GM03348 (cell line): ENCODE results near the gene IFIT3.
"Not testable (repeated sequence)": the region's sequence is repeated elsewhere in the genome, so short reads cannot be mapped to it uniquely, and the experiment has no call there.

Experiments
- DNase-seq: peaks from one replicate; pipeline ENCODE4 v3.0.0; 2012; ENCODE audit warnings: low spot score

IFIT3 gene

DNA sequence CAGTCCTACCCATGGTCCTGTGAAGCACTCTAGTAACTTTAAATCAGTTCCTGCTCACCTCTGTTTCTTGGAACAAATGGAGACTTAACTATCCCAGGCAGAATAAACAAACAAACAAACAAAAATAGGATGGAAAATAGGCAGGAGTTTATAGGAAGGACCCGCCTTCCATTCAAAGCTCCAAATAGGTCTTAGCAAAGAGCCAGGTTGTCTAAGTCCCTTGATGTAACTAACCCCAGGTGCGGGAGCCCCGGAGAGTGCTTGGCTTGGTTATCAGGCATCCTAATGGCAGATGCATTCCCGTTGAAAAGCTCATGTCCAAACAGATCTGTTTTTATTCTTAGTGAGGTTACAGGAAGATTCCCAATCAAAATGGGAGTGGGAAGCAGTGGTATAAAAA, 23.8 kb upstream of the IFIT3 start:
- DNase-seq, result no peak

DNA sequence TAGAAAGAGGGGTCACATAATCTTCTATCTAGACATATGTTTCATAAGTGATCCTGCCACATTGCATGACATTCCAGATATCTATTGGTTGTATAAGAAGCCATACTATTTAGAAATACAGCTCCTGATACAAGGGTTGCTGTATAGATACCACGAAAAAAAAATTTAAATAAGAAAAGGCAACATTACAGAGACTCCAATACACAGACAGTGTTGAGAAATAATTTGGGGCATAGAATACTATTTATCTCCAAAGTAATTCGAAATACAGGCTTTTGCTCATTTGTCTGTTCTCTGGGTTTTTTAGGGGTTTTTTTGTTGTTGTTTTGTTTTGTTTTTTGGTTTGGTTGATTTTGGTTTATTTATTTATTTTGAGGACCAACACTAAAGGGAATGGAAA, 23.4 kb upstream of the IFIT3 start:
- DNase-seq, result no peak

DNA sequence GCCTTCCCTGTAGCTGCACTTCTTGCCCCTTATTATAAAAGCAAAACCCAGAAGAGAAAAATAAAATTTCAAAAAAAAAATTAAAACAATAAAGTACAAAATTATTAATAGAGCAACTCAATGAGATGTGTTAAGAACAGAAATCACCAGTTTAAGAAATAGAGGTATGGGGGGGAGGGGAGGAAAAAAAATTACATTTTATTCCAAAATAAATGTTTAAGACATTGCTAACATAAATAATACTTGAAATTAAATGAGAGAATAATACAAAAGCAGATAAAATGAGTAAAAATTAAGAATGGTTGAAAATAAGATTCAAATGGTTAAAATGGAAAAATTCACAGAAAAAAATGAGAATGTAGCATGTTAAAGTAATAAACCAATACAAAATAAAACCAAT, 22.9 kb upstream of the IFIT3 start:
- DNase-seq, result no peak

DNA sequence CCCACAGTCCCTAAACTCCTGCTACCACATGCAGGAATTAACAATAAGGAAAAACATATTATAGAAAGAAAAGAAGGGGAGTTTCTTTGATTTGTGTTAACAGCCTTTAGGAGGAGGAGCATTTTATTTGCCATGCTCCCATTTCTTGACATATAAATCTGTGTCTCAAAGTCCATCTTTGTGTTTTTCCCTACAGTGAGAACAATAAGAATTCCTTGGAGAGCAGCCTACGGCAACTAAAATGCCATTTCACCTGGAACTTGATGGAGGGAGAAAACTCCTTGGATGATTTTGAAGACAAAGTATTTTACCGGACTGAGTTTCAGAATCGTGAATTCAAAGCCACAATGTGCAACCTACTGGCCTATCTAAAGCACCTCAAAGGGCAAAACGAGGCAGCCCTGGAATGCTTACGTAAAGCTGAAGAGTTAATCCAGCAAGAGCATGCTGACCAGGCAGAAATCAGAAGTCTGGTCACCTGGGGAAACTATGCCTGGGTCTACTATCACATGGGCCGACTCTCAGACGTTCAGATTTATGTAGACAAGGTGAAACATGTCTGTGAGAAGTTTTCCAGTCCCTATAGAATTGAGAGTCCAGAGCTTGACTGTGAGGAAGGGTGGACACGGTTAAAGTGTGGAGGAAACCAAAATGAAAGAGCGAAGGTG, 21.9 kb upstream of the IFIT3 start:
- DNase-seq, result no peak

DNA sequence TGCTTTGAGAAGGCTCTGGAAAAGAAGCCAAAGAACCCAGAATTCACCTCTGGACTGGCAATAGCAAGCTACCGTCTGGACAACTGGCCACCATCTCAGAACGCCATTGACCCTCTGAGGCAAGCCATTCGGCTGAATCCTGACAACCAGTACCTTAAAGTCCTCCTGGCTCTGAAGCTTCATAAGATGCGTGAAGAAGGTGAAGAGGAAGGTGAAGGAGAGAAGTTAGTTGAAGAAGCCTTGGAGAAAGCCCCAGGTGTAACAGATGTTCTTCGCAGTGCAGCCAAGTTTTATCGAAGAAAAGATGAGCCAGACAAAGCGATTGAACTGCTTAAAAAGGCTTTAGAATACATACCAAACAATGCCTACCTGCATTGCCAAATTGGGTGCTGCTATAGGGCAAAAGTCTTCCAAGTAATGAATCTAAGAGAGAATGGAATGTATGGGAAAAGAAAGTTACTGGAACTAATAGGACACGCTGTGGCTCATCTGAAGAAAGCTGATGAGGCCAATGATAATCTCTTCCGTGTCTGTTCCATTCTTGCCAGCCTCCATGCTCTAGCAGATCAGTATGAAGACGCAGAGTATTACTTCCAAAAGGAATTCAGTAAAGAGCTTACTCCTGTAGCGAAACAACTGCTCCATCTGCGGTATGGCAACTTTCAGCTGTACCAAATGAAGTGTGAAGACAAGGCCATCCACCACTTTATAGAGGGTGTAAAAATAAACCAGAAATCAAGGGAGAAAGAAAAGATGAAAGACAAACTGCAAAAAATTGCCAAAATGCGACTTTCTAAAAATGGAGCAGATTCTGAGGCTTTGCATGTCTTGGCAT, 21.1 kb upstream of the IFIT3 start:
- no peak for DNase-seq

DNA sequence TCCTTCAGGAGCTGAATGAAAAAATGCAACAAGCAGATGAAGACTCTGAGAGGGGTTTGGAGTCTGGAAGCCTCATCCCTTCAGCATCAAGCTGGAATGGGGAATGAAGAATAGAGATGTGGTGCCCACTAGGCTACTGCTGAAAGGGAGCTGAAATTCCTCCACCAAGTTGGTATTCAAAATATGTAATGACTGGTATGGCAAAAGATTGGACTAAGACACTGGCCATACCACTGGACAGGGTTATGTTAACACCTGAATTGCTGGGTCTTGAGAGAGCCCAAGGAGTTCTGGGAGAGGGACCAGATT, 20.6 kb upstream of the IFIT3 start:
- DNase-seq, result no peak

DNA sequence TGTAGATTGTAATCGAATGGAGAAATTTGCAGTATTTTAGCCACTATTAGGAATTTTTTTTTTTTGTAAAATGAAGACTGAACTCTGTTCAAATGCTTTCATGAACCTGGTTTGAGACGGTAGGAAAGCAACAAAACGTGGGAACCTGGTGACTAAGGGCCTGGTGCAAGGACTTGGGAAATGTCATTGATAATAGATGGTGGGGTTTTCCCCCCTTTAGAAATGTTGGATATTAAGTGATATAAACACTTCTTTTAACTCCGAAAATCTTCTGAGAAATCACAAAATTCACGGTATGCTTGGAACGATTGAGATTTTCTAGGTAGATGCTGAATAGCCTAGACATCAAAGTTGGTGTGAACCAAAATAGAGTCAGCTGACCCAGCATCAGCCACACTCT, 19.5 kb upstream of the IFIT3 start:
- no peak for DNase-seq

DNA sequence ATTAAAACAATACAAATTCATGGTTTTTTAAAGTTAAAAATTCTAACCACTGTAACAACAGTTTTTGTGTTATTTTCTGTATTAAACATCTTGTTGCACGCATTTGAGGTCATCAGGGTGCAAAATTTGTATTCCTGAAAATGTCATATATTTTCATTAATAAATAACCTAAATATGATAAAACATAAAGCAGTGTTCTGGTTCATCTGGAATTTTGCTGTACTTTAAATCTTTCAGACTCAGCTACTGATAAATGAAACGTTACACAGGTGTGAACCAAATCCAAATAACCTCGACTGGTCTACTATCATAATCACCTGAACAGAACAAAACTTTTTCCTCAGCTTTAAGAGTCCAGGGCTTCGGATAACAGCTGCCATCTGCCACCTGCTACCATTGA, 19.1 kb upstream of the IFIT3 start:
- DNase-seq, result no peak

DNA sequence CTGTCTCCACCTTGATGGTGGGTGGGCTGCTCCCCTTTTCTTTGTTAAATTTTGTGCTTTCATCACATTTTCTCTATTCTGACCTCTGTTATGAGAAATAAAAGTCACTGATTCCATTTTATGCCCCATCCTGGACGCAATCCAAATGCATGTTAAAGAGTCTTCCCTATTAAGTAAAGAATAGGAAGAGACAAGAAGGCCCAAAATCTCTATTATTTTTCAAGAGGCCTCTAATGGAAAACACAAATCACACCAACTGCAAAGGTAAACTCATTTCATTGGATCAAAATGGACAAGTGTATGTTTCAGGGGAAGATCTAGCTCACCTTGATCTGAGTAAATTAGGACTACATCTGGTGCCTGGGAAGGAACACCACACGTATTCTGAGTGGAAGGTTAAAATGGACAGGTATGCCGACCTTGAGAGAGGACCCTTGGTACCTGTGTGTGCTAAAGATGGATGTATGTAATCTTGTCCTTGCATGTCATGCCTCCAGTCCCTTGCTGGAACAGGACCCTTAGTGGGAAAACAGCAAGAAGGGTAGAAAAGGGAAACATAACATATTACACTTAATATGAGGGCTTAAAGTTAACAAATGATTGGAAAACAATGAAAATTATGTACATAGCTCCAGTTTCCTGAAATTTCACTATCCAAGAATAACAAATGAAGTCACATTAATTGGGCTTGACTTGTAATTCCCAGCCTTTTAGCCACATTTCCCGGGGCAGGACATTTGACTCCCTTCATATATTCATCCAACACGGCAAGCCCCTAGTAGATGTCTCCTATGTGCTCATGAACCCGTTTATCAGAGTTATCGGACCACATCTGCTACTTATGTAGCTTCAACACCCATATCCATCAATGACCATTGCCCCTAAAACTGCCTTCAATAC, 18.4 kb upstream of the IFIT3 start:
- no peak for DNase-seq

DNA sequence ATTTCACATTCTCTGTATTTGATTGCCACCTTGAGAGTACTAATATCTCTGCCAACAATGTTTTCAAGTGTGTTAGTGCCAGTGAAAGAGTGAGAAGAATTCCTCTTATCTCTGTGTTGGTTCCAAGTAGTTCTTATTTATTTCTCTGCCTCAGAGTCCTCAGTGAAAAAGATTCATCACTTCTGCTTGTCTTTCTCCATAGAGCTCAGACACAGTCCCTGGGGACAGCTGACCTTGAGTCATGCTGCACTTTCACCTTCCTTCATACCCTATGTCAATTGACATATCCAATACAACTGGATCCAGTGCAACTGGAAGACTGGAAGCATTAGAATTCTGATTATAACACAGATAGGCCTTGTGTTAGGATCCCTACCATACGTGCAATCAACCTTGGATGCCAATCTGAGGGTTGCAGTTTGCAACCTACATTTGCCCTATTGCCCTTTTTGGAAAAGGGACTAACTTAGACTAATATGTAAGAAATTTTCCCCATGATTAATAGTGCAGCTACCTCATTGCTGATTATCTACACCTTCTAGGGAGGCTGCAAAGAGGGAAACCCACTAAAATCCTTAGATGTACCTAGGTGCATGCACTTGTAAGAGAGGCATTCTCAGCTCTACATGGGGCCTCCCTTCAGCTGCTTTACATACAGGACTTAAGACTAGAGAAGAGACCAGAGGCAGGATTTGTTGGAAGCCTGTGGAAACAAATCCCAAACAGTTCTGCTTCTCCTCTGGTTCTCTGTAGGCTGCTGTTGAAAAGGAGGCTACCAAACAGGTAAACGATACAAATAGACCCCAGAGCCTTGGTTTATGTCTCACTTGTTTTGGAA, 17.5 kb upstream of the IFIT3 start:
- DNase-seq, result no peak

DNA sequence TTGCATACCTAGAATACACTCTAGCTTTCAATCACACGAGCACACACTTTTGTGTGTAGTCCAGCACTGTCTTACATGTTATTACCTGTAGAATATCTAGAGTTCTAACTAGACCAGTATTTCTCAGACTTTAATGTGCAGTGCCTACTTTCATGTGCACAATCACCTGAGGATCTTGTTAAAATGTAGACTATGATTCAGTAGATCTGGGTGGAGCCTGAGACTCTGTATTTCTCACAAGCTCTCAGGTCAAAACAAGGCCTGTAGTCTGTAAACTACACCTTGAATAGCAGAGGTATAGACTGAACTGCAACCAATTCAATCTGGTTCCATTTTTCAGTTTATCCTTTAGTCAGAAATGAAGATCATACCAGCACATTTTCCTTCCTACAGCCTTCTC, 14.8 kb upstream of the IFIT3 start:
- DNase-seq, result no peak

DNA sequence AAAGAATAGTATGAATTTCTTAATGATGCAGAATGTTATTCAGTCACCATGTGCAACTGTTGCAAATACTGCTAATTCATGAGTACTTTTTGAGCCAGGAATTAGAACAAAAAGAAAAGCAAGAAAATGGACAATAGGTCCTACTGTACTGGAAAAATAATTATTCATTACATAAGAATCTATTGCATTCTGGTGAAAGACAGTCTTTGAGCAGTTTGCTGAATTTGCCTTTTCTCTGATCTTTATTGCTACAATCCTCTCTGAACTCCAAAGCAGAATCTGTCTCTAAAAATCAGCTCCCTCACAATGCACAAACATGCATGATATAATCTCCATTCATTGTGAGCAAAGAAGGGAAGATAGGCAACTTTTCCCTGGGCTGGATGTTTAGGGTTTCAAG, 13.1 kb upstream of the IFIT3 start:
- DNase-seq, result no peak

DNA sequence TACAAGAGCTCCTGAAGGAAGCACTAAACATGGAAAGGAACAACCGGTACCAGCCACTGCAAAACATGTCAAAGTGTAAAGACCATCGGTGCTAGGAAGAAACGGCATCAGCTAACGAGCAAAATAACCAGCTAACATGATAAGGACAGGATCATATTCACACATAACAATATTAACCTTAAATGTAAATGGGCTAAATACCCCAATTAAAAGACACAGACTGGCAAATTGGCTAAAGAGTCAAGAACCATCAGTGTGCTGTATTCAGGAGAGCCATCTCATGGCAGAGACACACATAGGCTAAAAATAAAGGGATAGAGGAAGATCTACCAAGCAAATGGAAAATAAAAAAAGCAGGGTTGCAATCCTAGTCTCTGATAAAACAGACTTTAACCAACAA, 9.8 kb upstream of the IFIT3 start:
- not testable (repeated sequence) for DNase-seq

DNA sequence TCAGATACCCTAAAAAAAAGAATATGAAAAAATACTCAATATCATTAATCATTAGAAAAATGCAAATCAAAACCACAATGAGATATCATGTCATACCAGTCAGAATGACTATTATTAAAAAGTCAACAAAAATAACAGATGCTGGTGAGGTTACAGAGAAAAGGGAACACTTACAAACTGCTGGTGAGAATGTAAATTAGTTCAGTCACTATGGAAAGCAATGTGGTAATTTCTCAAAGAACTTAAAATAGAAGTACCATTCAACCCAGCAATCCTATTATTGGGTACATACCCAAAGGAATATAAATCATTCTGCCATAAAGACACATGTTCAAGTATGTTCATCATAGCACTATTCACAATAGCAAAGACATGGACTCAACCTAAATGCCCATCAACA, 2.7 kb upstream of the IFIT3 start:
- DNase-seq, result not testable (repeated sequence)

DNA sequence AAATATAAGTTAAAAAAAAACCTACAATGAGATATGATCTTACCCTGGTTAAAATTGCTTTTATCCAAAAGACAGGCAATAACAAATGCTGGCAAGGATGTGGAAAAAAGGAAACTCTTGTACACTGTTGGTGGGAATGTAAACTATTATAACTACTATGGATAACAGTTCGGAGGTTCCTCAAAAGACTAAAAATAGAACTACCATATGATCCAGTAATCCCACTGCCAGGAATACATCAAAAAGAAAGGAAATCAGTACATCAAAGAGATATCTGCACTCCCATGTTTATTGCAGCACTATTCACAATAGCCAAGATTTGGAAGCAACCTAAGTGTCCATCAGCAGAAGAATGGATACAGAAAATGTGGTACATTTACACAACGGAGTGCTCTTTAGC, 1.9 kb upstream of the IFIT3 start:
- not testable (repeated sequence) for DNase-seq

DNA sequence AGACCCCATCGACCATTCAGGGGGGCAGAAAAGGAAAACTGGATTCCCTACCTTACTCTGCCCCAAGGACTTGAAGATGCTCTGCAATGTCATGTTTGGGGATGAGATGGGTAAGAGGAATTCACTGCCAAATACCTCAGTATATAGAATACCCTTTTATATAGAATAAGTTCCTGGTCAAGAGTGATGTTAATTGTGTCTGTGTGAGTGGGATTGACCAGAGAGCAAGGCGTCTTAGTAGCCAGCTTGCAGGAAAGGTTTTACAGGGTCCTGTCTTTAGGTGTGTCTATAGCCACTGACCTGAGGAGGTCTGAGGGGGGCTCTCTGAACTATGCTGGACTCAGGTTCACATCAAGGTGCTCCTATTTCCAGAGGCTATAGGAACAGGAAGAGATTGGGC, 1.4 kb downstream of the IFIT3 start:
- DNase-seq, result no peak

DNA sequence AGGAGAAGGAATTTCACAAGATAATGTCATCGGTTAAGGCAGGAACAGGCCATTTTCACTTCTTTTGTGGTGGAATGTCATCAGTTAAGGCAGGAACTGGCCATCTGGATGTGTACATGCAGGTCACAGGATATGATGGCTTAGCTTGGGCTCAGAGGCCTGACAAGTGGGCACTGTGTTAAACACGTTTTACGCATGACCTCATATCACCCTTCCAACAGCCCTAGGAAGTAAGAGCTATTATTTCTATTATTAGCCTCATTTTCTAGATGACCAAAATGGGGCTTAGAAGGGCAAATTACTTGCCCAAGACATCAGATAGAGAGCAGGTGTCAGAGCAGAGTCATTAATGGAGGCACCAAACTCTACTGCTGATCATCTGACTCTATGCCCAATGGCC, 2.2 kb downstream of the IFIT3 start:
- not testable (repeated sequence) for DNase-seq

DNA sequence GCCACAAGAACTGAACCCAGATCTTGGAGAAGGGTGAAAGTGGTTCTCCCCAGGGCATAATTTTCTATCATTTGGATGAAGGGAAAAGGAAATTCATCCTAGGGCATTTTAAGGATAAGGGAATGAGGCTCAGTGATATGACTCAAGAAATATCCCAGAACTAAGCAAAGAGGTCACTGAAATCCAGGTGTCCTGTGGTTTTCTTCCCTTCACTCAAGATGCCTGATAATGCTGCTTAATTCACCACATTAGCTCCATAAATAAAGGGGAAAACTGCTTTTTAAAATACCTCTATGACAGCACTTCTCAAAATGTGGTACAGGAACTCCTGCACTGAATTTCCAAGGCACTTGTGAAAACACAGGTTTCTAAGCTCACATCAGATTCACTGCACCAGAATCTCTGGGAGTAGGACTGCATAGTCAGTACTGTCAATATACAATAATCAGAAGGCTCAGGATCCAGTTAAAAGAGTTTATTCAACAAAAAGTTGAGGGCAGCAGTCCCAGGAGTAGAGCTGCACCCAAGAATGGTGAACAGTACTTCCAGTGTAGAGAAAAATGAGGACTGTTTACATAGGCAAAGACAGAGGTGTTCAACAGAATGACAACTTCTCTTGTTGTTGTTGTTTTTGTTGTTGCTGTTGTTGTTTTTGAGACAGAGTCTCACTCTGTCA, 2.9 kb downstream of the IFIT3 start:
- DNase-seq, result no peak

DNA sequence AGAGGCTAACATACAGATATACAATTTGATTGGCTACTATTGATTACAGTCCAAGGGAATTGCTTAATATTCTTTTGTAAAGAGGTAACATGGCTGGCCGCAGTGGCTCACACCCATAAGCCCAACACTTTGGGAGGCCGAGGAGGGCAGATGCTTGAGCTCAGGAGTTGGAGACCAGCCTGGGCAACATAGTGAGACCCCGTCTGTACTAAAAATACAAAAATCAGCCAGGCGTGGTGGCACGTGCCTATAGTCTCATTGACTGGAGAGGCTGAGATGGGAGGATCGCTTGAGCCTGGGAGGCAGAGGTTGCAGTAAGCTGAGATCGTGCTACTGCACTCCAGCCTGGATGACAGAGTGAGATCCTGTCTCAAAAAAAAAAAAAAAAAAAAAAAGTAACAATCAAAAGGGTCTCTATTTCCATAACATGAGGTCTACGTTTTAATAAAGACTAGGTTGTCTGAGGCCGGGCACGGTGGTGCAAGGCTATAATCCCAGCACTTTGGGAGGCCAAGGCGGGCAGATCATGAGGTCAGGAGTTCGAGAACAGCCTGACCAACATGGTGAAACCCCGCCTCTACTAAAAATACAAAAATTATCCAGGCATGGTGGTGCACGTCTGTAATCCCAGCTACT, 3.8 kb downstream of the IFIT3 start:
- DNase-seq, result not testable (repeated sequence)

DNA sequence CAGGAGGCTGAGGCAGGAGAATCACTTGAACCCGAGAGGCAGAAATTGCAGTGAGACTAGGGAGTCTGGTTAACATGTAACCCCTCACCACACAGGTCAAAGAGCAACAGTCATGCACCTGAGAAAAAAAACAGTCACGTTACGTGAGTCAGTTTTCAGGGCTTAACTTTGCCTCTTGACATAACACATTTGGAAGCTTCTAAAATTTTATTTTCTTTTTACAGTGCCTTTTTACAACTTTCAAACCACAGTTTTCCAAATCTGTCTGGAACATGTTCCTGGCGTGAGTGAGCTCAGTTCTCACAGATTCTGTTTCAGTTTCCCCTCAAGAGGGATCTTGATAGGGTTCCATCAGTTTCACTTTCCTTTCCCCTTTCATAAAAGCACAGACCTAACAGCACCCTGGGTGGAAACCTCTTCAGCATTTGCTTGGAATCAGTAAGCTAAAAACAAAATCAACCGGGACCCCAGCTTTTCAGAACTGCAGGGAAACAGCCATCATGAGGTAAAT, 4.4 kb downstream of the IFIT3 start:
- DNase-seq, result peak; percentile 60

DNA sequence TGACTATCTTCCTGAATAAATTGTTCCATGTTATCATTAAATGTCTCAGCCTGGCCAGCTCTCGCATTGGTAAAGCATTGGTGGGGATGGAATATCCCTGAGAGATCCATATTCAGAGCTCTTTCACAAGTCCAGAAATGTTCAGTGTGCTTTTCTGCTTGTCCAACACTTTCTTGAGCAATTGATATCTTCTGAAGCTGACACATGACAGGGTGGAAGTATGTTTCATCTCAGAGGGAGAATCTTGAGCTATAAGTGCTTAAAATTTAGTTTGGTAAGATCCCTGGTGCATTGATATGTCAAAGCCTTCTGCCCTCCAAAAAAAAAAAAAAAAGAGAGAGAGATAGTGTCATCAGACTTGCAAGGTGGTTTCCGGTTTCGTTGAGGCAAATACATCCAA, 7.4 kb downstream of the IFIT3 start:
- no peak for DNase-seq
